ELR (cell line): ENCODE results near the gene DLX6.

Source experiments
- DNase-seq: peaks from one replicate; pipeline ENCODE4 v3.0.0-alpha.2; 2015; ENCODE audit warnings: low read depth

DLX6 gene

DNA sequence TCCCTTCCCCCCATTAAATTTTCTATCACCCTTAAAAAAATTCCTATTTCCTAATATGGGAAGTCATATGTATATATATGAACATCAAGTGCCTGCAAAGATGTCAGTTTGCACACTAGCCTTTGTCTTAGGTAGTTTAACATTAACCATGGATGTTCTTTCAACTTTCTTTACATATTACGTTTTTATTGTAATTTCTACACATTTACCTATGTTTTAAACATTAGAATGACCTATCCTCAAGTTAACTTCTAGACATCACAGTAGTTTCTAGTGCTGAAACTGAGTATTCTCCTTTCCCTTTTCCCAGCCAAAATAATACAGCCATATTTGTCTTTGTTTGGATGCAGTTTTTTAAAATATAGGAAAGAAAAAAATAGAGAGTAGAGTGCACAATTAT, 5.8 kb downstream of the DLX6 start:
- no peak for DNase-seq

- DNase-seq, result no peak
Observed at GRCh38 chr7:97011536-97012364, 6.4 kb downstream of the DLX6 start.

DNA sequence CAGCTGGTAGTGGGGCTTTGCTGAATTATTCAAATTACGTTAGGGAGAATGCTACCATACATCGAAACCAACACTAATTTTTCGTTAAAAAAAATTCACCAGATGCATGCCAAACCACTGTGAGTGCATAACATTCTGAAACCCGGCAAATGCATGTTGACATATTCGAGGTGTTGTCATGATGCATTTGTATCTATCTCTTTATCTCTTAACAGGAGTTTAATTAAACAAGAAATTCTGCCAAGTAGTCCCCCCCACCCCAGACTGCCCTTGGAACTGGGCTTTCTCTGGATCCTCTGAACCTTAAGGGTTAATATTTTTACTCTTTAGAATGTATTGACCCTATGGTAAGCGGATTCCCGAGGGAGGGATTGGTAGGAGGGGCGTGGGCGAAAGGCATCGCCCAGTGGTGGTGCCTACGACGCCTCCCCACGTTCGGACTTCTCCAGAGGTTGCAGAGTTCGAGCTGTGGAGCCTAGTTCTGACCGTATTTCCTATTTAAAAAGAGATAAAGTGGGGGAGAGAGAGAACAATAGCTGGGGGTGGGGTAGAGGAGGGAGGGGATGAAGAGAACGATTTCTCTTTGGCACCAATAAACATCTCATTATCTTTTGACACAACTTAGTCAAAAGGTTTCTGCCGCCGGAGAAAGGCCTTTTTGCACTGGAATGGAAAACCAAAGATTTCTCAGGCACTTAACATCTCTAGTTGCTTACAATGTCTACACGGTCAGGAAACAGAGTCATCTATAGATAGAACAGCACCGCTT, 7.2 kb downstream of the DLX6 start:
- no peak for DNase-seq

DNA sequence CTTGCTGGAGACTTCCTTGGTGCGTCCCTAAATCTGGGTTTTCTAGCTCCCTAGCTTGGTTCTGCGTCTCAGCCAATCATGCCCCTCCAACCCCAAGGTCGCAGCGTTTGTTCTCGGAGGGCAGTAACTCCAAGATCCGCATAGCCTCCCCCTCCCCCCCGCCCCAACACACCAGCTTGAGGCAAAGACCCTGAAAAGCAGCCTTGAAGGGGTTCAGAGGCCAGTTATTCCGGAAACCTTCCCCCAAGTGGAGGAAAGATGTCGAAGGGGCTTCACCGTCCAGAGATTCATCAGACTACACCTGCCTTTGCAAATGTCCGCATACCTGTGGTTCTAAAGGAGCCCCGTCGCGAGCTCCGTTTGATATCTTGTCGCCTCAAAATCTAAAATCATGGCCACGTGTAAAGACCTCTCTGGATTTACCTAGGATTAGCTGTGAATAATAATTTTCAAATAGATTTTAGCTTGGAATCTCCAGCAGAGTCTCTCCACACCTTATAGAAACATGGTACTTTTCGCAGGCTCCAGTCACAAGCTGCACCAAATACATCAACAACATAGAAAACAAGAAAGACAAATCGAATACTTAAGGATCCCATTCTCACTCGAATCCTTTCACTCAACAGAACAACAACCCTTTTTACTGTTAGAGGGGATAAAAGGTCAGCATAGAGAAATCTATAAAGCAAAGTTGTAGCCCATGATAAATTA, 7.9 kb downstream of the DLX6 start:
- no peak for DNase-seq

DNA sequence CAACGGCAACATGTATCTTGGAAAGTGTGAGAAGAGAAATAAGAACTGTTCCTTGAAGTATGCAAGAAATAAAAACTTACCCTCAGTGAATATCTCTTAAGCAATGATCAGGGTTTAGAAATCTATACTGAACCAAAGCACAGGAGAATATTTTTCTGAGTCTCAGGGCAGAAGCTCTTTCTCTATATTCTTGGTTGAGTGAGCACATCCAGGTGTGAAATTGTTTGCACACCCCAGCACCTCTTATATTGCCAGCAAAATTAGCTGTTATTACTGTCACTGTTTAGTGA, 8.4 kb downstream of the DLX6 start:
- no peak for DNase-seq

DNA sequence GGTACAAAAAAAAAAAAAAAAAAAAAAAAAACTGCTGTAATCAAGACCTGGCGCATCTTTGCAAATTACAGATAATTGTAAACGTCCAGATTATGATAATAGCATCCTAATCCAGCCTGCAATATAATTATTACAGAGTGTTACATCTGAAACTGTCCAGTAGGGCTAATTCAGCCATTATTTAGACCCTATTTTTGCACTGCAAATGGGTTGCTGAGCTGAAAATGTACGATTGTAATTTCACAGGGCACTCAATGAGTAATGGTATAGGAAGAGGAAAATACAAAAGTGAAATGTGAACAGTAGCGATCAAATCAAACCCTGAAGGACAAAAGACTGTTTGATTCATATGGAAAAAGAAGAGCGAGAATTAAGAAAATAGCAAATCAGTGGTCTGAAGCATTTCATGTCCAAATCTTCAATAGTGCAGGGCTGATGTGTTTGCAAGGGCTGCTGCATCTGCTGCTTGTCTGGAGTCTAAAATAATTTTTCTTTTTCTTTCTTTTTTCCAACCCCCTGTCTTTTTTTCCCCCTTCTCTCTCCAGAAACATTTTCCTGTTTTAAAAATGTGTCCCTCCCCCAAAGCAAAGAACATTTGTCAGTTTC, 8.9 kb downstream of the DLX6 start:
- no peak for DNase-seq

- DNase-seq, result no peak
Observed at GRCh38 chr7:97015279-97015678, 9.9 kb downstream of the DLX6 start.

DNA sequence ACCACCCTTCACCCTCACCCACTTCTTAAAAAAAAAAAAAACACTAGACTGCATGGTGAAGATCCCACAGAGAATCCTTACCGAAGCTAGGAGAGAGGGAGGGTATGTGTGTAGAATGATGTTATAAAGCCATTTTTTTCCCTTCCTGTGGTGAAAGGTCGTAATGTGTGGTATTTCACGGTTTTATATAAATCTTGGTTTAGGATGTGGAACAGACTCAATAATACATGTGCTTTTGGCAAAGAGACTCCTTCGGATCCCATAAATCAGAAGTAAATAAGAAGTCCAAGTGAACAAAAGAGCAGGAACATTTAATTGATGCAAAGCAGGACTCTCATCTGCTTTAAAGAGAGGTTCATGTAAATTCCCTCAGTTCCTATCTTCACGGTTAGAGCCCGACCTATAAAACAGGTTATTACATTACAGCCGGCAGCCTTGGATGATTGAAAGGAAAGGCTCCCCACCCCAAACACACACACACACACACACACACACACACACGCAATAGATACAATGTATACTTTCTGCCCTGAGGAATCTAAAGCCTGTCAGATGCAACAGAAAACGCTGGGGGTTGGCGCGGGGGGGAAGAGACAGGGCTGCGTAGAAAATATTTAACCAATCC, 10.5 kb downstream of the DLX6 start:
- no peak for DNase-seq

GRCh38 chr7:97016381-97017191, 11.2 kb downstream of the DLX6 start:
- DNase-seq, result no peak

GRCh38 chr7:97017192-97018125, 12.1 kb downstream of the DLX6 start:
- no peak for DNase-seq

GRCh38 chr7:97018126-97018601, 12.8 kb downstream of the DLX6 start:
- DNase-seq, result no peak

- no peak for DNase-seq
Observed at GRCh38 chr7:97018791-97019531, 13.6 kb downstream of the DLX6 start.

DNA sequence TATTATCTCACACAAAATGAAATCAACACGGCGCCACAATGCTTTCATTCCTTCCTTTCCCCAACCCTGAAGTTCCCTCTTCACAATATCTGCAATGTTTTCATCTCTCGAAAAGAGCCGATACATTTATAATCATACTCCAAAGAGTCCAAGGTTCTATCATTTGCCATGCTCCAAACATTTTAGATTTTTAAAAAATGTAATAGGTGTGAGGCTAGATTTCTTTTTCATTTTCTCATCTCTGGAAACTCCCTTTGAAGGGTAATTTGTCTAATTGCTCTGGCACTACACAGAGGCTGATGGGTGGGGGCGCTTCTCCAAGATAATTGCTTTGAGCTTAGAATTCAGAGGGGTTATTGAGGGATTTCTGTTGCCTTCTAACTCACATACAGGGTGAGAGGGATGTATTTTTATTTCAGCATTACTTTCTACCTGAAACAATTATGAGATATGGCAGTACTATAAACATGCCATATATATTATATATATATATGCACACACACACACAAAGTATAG, 14.4 kb downstream of the DLX6 start:
- no peak for DNase-seq

DNA sequence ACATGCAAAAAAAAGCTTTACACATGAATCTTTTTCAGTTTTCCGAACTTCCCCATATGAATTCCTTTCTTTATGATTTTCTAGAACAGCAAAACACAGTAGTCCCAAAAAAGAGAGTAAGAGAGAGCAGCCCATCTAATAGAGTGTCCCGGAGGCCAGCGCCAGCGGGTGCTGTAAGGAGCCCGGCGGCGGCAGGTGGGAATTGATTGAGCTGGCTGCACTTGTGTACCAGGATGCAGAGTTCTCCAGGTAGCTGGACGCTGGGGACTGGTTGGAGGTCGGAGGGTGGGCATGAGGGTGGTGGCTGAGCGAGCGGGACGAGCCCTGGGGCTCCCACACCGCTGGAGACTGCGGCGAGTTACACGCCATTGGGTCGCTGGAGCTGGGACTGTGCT, 15.2 kb downstream of the DLX6 start:
- no peak for DNase-seq

GRCh38 chr7:97020996-97021746, 15.8 kb downstream of the DLX6 start:
- no peak for DNase-seq

DNA sequence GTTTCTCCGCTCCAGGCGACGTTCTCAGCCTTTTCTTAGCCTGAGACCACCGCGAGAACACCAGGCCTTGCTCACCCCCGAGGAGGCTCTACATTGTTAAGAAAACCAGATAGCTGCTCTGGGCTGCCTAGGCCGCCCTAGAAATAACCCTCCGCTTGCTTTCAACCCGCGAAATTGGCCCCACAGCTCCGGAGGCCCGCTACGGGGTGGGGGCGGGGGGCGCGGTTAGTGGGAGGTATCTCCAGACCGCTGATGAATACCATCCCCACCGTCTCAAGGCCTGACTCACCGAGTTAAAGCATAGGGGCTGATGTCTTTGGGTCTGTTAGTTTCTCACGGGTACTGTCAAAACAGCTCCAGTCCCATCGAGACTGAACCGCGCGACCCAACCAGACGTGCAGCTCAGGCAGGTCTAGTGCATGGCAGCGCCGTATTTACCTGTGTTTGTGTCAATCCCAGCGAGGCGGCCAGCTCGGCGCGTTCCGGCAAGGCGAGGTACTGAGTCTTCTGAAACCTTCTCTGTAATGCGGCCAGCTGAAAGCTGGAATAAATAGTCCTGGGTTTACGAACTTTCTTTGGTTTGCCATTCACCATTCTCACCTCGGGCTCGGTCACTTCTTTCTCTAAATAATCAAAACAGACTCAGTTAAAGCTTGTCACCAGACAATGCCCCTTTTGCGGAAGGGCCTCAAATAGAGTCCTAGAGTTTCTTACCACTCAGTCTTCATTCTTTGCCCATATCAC, 16.6 kb downstream of the DLX6 start:
- no peak for DNase-seq

DNA sequence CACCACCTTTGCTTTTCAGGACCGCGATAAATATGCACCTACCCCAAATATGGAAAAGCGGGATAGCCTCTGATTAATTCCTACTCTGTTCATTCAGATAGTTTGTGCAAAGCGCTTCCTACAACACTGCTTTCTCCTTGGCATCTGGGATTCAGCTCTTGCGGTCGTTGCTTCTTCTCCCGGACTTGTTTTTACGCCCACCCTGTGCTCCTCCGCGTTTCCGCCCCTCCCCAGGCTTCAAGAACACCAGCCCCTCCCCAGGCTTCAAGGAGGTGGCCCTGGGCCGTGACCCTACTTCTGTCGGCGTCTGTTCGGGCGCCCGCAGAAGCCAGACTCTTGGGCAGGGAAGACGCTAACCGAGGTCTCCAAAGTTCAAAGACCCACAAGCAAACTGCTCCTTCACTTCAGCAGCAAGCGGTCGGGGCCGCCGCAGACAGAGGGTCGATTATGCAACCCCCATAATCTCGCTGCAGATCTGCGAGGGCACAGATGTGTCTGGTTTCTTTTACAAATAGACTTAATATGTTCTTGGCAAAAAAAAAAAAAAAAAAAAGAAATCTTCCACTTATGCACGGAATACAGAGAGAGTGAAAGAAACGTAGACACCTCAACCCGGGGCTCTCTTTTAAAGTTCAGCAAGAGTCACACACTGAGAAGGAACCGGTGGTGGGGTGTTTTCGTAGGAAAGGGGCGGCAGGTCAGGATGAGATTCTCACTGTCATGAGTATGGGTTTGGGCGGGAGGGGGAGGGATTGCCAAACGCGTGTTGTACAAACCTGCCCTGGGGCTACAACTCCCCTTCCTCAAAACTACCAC, 17.3 kb downstream of the DLX6 start:
- DNase-seq, result no peak
